ENCODE data around the gene GRID1. TPM values are rescaled to one million over a fixed set of nuclear protein-coding genes. Genes with fewer than 3 reads are reported as not detected.

The GRID1 gene
- total and polyA plus RNA-seq, 10 of the 15 experiments (the other 5 are each of a cell fraction or from before 2014, with no cell fraction given), result 0.04 to 0.62 (median 0.08) TPM; not detected in 5

- Histone ChIP-seq H3K4me3 (no peak overlapping the region), H3K9me3 (replicated peaks; ENCODE audit: control insufficient read depth, insufficient read depth, low read length) (no peaks in the 10 kb centered on the region), H3K9ac (ENCODE audit: control insufficient read depth, insufficient read depth, low read length) (no peak overlapping the region), H3K4me1 (ENCODE audit: control insufficient read depth, insufficient read depth, low read length) (no peaks in the 10 kb centered on the region), H3K36me3 (ENCODE audit: control insufficient read depth in 2 of 2, insufficient read depth in 2 of 2, low read length in 1 of 2) (no peaks in the 10 kb centered on the region), H3K79me2 (ENCODE audit: control insufficient read depth, insufficient read depth, low read length) (no peaks in the 10 kb centered on the region), H4K20me1 (ENCODE audit: control insufficient read depth, insufficient read depth) (no peaks in the 10 kb centered on the region), H3K4me2 (ENCODE audit: control insufficient read depth, insufficient read depth) (no peak overlapping the region), H3K27me3 (replicated peaks in 1 of 2; ENCODE audit: control insufficient read depth in 2 of 2, insufficient read depth in 2 of 2, low read length in 1 of 2) (no peaks in the 10 kb centered on the region), H3K27ac (ENCODE audit: control insufficient read depth, insufficient read depth) (no peak overlapping the region), H2AFZ (ENCODE audit: control insufficient read depth, low read depth, low read length) (no peak overlapping the region)
- ChIA-PET RAD21 (ENCODE audit: unreplicated experiment) (no interaction called here), CTCF (interaction anchor here (0.9 to 1.4 kb wide), 3 partner anchors 17 to 244 kb away, joined by 3 to 8 read pairs (median 3); no protein-coding TSS in a partner anchor), SMC1A (ENCODE audit: uncharacterized antibody, unreplicated experiment) (no interaction called here), POLR2A (no interaction called here)
- WGBS (ENCODE audit: insufficient coverage, insufficient replicate concordance, low lambda C conversion rate, missing lambda C conversion rate), result 69% methylated on average over 3 of the region's 4 CpGs
- DNase-seq (ENCODE audit: low read depth, low spot score) (no peak), FAIRE-seq (no peak), ATAC-seq (no peak)
- intact Hi-C loops (cut with micrococcal nuclease; ENCODE audit: unreplicated experiment) (no loop called here), in situ Hi-C loops (cut with MboI) (no loop called here)
- TF ChIP-seq NBN (IDR thresholded peaks at IDR 0.05), result no peak
- TF ChIP-seq ZBTB4 (CRISPR knock-in tag; IDR thresholded peaks at IDR 0.05), result no peak
- TF ChIP-seq IKZF2 (IDR thresholded peaks at IDR 0.05), result no peak
- no peak for TF ChIP-seq TCF12 (IDR thresholded peaks at IDR 0.05; ENCODE audit: low read depth, low read length)
- no peak for TF ChIP-seq ZZZ3 (IDR thresholded peaks at IDR 0.05; ENCODE audit: control insufficient read depth, insufficient read length, low read depth)
- TF ChIP-seq EP300 (IDR thresholded peaks at IDR 0.05; ENCODE audit: borderline replicate concordance in 1 of 2, control insufficient read depth in 1 of 2, low read depth in 2 of 2, low read length in 2 of 2), result no peak
- TF ChIP-seq CHD1 (IDR thresholded peaks at IDR 0.05; ENCODE audit: low read depth, low read length), result no peak
- no peak for TF ChIP-seq SMAD1 (IDR thresholded peaks at IDR 0.05; ENCODE audit: low read depth, partially characterized antibody)
- TF ChIP-seq SIN3A (IDR thresholded peaks at IDR 0.05; ENCODE audit: low read depth, low read length), result no peak
- TF ChIP-seq SREBF1 (IDR thresholded peaks at IDR 0.05; ENCODE audit: low read length), result no peak
- TF ChIP-seq JUND (IDR thresholded peaks at IDR 0.05; ENCODE audit: low read depth, low read length), result no peak
- no peak for TF ChIP-seq MTA3 (IDR thresholded peaks at IDR 0.05; ENCODE audit: borderline replicate concordance, low read length)
- no peak for TF ChIP-seq RCOR1 (conservative IDR thresholded peaks at IDR 0.05; ENCODE audit: low read depth, low read length)
- no peak for TF ChIP-seq ZSCAN29 (IDR thresholded peaks at IDR 0.05)
- TF ChIP-seq TCF3 (IDR thresholded peaks at IDR 0.05; ENCODE audit: borderline replicate concordance, insufficient read depth, low read depth, low read length), result no peak
- TF ChIP-seq PRDM15 (CRISPR knock-in tag; IDR thresholded peaks at IDR 0.05), result no peak
- no peak for TF ChIP-seq CHD4 (IDR thresholded peaks at IDR 0.05)
- TF ChIP-seq SMARCA5 (IDR thresholded peaks at IDR 0.05), result no peak
- TF ChIP-seq SRF (IDR thresholded peaks at IDR 0.05; ENCODE audit: low read depth in 2 of 2, low read length in 2 of 2), result no peak
- BruUV-seq (replicated peaks), result no TSS peak
These were observed 21.2 kb downstream of the GRID1 start for GRCh38 chr10:86345296-86345858.
